Superior temporal gyrus (tissue), 1 donor: ENCODE data around the gene SLC47A2.
"Not testable (repeated sequence)": the region's sequence is repeated elsewhere in the genome, so short reads cannot be mapped to it uniquely, and the experiment has no call there.

ENCODE experiments used
- DNase-seq: peaks from one replicate; pipeline ENCODE4 v3.0.0-alpha.2; 2016; ENCODE audit errors: extremely low spot score

SLC47A2 gene

DNA sequence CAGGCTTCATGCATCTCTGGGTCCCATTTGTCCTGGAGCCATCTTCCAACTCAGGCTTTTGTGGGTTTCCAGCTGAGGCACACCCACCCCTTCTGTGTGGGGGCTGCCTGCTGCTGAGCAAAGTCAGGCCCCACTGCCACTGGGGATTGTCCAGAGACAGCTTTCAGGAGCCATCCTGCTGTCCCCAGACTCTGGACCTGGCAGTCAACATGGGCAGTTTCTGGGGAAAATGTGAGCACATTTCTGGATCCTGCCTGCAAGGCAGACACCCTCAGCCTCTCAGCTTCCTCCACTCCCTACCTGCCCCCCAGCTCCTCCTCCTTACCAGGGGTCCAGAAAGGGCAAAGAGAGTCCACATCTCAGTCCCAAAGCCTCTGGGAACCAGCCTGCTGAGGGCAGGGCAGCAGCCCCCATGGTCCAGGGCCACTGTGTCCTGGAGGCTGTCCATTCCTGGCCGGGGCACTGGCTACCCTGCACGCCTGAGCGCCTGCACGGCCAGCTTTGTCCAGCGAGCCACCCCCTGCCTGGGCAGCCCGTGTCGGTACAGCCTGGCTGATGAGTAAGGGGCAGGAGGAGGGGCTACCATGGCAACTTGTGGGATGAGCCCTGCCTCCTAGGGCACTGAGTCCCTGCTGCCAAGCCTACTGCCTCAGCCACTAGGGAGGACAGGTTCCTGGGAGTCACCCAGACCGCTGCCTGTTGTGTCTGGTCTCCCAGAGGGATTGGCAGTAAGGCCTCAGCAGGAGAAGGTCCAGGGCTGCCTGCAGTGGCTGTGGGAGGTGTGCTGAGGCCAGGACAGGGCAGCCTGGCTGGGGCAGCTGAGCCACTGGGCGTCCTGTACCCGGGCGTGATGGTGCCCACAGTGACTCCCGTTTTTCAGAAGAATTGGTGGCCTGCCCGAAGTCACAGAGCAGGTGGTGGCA lies at the start of gene SLC47A2:
Gene SLC47A2, minus strand, starts transcription at position 477 of the 923 bp plus-strand sequence. Its CDS starts 29 bp downstream, at position 448.
- DNase-seq, result no peak

DNA sequence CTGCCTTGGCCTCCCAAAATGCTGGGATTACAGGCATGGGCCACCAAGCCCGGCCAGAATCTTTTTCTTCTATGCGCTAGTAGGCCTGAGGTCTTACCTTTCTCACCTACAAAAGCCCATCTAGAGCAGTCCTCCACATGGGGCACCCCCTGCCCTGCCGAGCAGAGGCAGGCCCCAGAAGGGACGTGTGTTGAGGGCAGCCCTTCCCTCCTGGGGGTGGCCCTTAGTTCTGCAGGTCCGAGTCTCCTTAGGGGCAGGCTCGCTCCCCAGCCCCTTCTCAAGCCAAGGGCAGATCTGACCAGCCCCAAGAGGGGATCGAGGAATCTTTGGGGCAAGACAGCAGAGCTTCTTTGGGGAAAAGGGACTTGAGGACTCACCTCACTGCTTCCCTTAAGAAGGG lies 49.6 kb upstream of the SLC47A2 start:
- DNase-seq, result no peak

GRCh38 chr17:19763991-19764390 lies 47.6 kb upstream of the SLC47A2 start:
- not testable (repeated sequence) for DNase-seq

GRCh38 chr17:19763416-19763815 lies 47.0 kb upstream of the SLC47A2 start:
- no peak for DNase-seq

- DNase-seq, result peak; percentile 78
These were observed 46.2 kb upstream of the SLC47A2 start for GRCh38 chr17:19762515-19762961.

- DNase-seq, result no peak
These were observed 44.4 kb upstream of the SLC47A2 start for GRCh38 chr17:19760746-19761145.

DNA sequence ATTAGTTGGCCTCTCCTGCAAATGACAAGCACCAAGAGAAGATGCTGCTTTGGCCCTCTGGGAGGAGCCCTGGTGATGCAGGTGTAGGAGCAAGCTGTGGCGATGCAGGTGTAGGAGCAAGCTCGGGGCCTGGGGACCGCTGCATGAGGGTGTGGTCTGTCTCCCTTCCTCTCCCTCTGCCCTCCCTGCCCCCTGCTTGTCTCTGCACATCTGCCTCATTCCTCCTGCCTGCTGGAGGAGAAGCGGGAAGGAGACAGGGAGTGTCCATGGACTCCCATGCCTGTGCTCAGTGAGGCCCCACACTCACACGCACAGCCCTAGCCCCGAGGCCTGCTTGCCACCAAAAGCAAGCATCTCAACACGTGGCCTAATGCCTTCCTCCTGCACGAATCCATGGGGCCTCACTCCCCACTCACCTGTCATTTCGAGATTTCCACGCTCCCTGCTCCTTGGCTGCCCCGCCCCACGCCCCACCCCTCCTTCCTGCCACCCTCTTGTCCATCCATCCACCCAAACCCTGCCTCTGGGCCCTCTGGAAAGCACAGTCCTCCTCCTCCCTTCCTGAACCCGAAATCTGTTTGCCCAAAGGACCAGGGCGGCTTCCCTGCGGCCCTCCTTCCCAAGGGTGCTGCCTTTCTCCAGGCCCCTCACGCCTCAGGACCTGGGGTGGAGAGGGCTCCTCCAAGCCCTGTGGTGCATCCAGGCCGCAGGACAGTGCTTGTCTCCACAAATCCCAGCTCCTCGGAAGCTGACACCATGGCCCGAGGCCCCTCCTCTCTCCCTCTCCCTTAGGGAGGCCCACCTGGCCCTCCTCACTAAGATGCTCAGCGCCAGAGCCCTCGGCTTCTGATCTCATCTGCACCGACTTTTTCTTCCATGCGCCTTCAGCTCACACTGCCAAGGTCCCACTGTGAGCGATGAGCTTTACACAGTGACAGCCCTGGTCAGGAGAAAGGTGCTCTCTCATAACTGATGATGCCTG lies 43.5 kb upstream of the SLC47A2 start:
- DNase-seq, result no peak

DNA sequence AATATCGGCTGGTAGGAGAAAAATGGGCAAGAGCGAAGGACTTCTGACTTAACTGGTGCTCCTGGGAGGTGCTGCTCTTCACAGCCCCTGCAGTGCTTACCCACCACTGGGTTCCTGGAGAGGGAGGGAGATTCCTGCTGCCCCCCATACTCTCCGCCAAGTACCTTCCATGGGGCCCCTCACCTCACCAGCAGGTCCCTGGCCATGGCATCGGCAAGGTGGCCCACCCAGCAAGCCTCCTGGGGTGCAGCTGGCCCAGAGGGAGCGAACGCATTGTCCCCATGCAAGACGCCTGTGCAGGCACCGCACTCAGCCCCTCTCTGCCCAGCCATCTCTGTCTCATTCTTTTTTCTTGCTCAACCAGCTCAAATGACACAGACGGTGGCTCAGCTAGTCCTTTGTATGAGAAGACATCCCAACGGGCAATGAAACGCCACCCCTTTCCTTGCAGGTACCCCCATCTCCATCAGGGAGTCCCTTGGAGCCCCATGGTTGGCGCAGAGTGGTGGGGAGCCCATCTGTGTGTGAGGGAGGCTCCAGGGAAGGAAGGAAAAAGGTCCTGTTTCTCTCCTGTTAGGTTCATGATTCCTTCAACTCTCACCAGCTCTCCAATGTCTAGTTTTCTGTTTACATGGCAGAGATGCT lies 41.3 kb upstream of the SLC47A2 start:
- no peak for DNase-seq

GRCh38 chr17:19756546-19756945 lies 40.2 kb upstream of the SLC47A2 start:
- no peak for DNase-seq

- no peak for DNase-seq
These were observed 39.6 kb upstream of the SLC47A2 start for GRCh38 chr17:19755821-19756510.

DNA sequence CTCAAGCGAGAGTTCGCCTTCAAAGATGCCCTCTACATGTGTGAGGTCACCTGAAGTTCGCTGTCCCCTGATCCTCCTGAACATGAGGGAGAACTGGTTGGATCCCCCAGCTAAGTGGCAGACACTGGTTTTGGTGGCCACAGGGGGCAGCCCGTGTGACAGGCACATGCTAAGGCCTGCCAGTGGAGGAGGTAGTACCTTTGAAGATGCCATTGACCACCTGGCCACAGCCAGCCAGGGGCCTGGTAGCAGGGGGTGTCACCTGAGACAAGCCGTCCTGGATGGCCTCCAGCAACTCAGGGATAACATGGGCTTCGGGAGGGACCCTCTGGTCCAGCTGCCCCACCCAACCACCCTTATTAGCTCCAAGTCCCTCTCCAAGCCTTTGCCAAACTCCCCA lies 39.0 kb upstream of the SLC47A2 start:
- DNase-seq, result no peak

DNA sequence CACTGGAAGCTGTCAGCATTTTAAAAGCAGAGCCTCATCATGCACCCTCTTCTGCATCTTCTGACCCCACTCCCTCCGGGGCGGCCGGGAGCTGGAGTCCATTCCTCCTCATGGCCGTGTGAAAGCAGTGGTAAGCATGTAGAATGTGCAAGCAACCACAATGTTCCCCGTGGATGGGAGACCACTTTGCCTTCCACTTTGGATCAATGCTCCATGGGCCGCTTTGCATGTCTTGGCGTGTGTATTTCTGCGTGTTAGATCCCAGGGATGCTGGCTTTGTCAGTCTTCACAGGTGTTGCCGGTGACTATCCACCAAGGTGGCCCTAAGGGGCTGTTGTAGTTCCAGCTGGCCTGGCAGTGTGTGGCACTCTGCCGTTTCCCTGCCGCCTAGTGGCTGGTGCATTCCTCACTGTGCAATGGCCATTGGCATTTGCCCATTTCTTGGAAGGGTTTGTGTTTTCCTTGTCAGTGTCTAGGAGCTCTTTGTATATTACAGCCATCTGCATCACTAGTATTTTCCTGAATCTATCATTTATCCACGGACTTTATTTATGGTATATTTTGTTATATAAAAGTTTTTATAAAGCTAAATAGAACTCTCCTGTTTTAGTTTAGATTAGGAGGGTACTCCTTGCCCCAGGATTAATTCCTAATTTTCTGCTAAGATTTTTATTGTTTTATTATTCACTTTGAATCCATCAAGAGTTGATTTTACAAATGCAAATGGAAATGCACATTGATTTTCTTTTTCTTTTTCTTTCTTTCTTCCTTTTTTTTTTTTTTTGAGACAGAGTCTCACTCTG lies 37.5 kb upstream of the SLC47A2 start:
- DNase-seq, result peak; percentile 85

DNA sequence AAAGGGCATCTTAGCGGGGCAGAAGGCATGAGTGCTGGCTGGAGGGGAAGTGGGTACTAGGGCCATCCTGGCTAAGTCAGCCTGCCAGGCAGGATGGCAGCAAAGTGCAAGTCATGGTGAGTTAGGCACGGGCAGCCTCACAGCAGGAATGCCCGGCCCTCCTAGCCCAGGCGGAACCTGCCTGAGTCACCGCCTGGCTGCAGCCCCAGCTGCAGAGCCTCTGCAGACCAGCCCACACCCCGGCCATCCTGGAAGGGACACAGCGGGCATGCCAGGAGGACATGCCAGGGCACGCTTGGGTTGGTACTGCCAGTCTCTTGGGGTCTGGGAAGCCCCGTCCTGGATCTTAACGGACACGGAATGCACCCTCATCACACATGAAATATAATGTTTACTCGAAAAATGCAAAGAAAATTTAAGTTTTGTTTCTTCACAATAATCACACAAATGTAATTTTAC lies 36.7 kb upstream of the SLC47A2 start:
- DNase-seq, result peak; percentile 68

- DNase-seq, result peak; percentile 44
These were observed 36.0 kb upstream of the SLC47A2 start for GRCh38 chr17:19752216-19753050.

DNA sequence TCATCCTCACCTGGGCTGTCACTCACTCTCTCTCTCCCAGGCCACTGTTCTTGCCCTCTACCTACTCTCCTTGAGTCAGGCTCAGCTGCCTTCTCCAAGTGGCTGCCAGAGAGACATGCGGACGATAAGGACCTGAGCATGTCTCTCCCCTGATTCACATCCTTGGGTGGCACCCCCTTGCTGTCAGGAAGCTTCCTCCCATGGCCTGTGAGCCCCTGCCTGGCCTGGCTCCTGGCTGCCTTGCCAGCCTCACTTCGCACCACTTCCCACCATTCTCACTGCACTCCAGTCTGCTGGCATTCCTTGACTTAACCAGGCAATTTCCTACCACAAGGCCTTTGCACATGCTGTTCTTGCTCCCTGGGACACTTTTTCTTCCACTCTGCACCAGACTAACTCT lies 34.5 kb upstream of the SLC47A2 start:
- no peak for DNase-seq

DNA sequence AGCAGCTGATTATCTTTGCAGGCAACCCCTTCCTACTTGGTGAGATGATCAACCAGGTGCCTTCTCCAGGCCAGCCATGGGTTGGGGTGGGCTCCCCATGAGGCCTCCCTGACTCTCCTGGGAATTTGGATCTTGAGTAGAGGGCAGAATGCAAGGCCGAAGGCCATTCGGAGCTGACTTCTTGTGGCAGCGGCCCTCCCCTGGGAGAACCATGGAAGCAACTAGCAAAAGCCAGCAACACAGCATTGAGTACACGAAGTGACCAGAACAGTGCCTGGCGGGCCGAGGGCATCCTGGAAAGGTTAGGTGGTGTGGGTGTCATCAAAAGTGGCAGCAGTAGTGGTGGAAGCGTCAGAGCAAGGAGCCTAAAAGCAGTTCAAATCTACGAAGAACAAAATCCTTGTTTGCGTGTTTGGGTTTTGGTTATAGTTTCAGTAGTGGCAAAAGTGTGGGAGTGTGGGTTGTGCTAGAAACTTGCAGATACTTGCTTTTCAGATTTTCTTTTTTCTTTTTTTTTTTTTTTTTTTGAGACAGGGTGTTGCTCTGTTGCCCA lies 33.7 kb upstream of the SLC47A2 start:
- DNase-seq, result no peak

- no peak for DNase-seq
These were observed 32.4 kb upstream of the SLC47A2 start for GRCh38 chr17:19748807-19749193.

DNA sequence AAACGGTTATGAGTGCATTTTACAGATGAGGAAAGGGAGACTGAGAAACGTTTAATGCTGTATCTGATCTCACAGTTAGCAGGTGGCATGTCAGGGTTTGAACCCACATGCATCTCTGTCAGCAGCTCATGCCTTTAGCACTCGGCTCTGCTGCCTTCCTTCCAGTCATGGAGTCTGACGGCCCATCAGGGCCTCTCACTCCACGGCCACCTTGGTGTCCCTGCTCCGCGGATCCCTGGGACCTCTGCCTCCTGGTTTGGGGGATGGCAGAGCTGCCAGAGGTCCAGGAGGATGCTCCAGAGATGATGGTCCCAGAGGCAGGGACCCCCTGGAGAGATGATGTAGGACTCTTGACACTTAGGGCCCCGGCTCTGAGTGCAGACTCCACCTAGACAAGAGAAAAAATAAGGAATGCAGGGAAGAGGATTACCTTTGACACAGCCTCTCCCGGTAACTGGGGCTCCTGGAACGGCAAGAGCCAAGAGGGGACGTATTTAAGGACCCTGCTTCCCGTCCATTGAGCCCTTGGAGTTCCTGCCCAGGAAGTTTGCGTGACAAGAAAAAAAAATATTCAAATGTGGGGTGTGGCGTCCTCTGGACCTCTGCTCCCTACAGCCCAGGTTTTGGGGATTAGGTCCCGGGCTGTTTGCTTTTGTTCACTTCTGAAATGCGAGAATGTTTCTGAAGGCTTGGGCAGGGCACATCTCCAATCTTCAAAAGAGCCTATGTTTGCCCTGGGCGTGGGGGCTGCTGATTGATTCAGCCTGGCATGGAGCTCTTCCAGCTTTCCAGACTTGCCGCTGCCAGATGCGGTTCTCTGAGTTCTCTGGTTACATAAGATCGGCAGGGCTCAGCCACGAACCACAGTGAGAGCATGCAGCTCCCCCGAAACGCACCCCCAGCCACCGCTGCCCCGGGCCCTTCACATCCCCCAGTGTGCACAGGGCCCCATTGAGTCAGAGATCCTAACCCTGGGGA lies 31.7 kb upstream of the SLC47A2 start, which contains the start of gene ALDH3A1:
Gene ALDH3A1, minus strand, starts transcription at position 470 of the 978 bp plus-strand sequence. CDS start 3,169 bp downstream, outside the sequence.
- DNase-seq, result peak; percentile 41
